Hematopoietic multipotent progenitor cell treated with erythropoietin and hydrocortisone succinate and interleukin-3 and kit ligand, for 6 days (in vitro differentiated cells): ENCODE data around the gene SPATA17.
"Not testable (repeated sequence)": the region's sequence is repeated elsewhere in the genome, so short reads cannot be mapped to it uniquely, and the experiment has no call there.

Experiments
- DNase-seq: peaks from one replicate; pipeline ENCODE4 v3.0.0-alpha.2; 2015

Gene SPATA17, protein sequence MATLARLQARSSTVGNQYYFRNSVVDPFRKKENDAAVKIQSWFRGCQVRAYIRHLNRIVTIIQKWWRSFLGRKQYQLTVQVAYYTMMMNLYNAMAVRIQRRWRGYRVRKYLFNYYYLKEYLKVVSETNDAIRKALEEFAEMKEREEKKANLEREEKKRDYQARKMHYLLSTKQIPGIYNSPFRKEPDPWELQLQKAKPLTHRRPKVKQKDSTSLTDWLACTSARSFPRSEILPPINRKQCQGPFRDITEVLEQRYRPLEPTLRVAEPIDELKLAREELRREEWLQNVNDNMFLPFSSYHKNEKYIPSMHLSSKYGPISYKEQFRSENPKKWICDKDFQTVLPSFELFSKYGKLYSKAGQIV

DNA sequence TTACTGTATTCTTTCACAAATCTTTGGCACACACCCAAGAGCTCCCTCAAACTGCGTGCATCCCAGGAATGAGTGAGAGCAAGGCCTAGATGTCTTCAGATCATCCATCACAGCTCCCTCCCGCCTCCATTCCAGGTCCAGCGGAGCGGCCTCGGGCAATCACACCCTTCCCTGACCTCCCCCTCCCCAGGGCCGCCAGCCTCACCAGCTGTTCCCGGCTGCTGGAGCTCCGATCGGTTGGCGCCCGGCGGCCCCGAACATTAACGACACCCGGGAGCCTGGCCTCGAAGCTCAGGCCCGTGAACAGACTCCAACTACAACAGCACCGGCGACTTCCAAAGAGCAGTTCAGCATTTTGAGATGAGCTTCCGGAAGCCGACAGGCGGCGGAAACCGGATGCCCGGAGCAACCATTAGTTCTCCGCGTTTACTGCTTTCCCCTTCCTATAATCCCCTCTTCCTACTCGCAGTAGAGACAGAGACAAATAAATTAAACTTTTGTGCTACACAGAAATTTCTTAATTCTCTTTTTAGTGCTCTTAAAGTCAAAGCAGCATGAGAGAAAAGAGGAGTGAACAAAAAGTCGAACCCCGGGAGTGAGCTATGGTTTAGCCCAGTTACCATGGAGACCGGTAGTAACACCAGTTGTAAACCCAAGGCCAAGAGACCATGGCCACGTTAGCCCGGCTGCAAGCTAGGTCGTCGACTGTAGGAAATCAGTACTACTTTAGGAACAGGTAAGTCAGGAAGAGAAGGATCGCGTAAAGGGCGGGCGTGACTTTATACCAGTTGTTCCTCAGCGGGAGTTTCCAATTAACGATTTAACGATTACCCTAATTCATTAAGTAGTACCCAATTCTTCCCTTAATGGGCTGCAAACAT lies at the start of gene SPATA17, which contains the start of gene GPATCH2:
SPATA17 (plus strand) TSS at position 634 of the 881 bp plus-strand sequence; CDS start at position 669, 35 bp downstream.
GPATCH2 (minus strand) TSS at position 380 of the 881 bp plus-strand sequence; CDS start at position 261, 119 bp downstream.
- peak; percentile 95 for DNase-seq

DNA sequence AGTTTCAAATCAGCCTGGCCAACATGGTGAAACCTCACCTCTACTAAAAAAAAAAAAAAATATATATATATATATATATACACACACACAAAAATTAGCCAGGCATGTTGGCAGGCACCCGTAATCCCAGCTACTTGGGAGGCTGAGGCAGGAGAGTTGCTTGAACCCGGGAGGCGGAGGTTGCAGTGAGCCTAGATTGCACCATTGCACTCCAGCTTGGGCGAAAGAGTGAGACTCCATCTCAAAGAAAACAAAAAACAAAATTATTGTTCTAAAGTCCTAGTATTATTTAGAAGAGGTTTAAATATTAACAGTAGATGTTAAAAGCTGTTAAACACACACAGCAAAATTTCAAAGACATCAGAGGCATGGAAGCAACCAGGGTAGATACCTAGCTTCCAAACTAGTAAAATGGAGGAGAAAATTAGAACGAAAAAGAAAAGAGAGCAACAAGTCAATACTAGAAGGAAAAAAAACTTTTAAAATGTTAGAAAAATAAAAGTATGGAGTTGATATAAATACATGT lies 46.8 kb upstream of the SPATA17 start:
- not testable (repeated sequence) for DNase-seq

DNA sequence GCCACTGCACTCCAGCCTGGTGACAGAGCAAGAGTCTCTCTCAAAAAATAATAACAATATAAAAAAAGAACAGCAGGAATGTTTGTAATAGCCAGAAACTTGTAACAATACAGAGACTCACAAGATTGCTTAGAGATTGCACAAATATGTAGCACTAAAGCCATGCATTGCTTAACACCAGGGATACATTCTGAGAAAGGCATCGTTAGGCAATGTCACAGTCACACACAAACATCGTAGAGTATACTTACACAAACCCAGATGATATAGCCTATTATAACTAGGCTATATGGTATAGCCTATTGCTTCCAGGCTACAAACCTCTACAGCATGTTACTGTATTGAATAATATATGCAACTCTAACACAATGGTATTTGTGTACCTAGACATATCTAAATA lies 45.6 kb upstream of the SPATA17 start:
- no peak for DNase-seq

DNA sequence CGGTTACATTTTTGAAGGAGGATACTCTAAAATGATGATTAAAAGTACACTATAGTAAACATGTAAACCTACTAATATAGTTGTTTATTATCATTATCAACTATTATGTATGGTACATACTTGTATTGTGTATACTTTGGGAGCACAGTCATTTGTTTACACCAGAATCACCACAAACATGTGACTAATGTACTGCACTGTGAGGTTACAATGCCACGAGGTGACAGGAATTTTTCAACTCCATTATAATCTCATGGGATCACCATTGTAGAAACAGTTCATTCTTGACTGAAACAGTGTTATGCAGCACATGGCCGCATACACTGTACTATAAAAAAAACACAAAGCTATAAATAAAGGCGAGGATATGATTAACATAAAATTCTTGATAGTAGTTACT lies 44.6 kb upstream of the SPATA17 start:
- DNase-seq: no peak

DNA sequence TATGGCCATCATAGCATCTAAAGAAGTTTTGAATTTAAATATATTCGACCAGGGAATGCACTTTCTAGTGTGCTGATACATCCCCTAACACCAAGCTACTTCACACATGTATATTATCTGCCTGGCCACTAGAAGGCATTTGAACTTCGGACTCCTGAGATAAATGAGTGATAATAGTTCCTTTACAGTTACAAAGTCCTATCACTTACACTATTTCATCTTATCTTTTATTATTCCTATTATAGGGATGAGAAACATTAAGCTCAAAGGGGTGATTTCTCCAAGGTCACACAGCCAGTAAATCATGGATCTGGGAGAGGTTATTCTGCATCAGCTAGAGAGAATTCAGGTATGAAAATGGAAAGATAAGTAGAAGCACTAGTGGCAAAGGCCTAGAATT lies 40.5 kb upstream of the SPATA17 start:
- DNase-seq: no peak

DNA sequence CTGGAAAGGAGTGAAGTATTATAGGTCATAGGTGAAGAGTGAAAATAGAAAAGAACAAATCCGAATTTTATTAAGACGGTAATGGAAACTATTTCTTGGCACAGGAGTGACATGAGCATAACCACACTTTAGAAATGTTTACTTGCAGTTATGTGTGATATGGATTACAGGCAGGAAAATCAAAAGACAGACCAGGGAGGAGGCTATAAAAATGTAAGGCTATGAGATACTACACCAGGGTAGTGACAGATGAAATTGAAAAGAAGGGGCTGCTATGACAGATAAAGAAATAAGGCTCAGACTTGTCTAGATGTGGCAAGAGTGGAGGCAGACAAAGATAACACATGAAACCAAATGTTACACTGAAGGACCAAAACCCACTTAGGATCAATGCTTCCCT lies 32.0 kb upstream of the SPATA17 start:
- DNase-seq: peak; percentile 67

DNA sequence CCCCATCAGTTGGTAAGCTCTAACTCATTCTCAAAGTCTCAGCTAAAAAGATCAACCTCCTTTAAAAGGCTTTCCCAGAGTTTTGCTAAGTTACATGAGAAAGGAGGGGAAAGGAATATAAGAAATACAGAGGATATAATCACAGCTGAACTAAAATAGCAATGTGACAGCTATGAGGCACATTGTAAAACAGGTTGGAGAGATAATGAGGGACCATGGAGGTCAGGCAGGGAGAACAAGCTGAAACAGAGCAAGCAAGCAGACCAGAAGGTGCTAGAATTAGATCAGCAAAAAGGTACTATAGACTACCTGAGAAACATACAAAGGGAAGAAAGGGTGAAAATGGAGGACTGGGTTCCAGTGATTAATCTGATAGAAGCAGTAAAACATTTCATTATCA lies 28.8 kb upstream of the SPATA17 start:
- DNase-seq: no peak

DNA sequence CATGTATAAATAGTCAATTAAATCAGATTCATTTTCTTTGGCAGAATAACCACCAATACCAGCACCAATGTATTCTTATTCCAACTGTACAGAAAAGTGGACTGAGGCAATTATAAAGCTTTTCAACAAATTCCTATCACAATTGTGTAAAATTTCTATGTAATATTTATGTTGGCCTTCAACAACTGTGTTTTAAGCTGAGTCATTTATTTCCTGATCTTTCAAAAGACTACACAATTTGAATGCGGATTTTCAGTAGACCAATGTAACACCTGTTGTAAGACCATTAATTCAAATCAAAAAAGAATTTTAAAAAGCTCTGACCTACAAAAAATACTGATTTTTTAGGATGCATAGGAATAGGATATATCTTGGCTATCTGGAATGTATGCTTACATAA lies 25.8 kb upstream of the SPATA17 start:
- no peak for DNase-seq

DNA sequence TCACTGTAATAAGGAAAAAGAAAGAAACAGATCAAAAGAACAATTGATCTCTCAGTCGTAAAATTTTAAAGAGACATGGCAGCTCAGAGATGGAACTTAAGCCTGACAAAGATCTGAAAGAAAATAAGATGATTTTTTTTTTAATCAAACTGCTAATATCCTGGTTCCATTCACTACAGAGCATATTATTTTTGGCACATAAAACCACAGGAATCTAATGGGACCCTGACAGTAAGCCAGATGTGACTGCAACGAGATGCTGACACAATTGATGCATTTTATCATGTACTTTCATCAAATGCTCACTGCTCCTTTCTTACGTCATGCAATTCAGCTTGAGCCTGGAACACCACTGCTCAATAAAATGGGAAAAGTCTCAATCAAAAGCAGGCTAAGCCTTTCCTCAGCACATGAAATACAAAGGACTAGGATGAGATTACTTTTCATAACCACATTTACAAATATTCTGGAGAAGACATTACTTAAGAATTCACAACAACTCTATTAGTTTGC lies 16.9 kb upstream of the SPATA17 start:
- no peak for DNase-seq

DNA sequence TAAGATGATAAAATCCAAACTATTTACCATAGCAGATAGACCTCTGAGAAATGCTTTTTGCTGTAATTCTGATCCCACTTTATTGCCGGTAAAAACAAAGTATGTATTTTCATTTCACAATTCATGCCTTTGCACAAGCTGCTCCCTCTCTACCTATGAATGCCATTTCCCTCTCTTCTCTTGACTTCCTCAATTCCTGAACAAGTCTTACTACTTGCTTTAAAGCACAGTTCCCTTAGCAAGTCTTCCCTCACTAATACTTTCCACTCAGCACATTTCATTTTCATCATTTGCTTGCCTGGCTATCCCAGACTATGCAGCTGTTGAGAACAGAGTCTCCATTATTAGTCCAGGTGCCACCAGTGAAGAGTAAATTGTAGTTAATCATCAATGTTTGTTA lies 14.0 kb upstream of the SPATA17 start:
- no peak for DNase-seq

DNA sequence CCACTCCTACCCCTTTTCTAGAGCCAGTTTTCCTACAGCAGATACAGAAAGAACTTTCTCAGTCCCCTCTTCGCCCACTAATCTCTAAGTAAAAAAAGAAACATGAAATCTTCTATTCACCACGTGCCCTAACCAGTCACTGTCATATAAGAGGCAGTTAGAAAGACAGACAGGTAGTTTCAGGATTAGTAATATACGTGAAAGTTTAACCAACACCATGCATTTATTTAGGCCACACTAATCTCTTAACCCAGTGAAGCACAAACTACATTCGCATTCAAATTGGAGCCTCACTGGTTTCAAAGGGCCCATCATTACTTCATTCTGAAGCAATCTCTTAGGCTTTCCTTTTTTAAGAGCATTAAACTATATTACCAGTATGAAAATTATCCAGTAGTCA lies 10.3 kb upstream of the SPATA17 start:
- no peak for DNase-seq

DNA sequence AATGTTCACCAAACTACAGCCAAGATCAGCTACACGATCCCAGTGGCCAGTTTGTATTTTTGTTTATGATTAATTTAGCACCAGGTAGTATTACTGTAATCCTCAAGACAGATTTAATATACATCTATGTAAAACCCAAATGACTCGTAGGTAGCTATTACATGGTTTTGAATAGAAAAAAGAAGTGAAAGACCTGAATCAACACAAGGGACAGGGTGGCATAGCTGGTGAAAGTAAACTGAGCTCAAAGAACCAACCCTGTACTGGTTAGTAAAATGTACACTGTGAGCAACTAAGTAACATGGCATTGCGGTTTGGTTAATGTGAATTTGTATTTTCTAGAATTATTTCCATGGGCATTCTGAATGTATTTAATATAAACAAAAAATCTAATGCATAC lies 9.1 kb upstream of the SPATA17 start:
- DNase-seq: no peak

DNA sequence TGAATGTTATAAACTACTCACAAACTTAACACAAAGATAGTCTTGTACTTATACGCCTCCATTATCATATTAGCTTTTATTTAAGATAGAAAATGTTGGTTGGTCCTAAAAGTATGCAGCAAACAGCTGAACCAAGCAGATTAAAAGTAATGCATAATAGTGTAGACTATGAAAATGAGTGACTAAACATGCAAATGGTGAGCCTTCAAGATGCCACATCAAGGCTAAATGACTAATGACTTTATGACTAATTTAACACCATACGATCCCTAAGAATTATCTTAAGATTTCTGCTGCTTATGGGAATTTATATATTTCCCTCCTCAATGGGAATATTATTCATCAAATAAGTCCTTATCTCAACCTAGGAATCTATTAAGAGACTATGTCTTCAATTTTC lies 4.8 kb upstream of the SPATA17 start:
- DNase-seq: no peak

DNA sequence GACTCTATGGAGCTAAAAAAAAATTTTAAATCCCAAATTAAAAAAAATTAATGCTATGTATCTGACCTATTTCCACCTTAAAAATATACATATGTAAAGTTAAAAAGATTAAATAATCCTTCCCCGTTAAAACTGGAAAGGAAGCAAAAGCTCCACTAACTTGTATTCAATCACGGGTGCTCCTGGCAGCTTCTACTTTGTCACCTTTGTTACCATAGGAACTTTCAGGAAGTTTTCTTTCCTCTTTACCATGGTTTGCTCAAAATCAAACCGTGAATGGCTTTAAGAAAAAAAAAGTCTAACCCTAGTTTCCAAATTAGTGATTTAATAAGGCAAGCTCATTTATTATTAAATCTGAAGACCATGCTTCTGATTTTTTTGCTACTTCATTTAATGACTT lies 3.7 kb upstream of the SPATA17 start:
- no peak for DNase-seq

DNA sequence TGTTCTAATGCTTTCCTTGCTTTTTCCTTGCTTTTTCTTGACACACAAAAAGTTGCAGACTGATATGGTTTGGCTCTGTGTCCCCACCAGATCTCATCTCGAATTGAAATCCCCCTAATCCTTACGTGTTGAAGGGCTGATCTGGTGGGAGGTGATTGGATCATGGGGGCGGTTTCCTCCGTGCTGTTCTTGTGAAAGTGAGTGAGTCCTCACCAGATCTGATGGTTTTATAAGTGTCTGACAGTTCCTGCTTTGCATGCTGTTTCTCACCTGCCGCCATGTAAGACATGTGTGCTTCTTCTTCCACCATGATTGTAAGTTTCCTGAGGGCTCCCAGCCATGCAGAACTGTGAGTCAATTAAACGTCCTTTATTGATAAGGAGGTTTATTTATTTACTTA lies 11.3 kb downstream of the SPATA17 start:
- DNase-seq: no peak

DNA sequence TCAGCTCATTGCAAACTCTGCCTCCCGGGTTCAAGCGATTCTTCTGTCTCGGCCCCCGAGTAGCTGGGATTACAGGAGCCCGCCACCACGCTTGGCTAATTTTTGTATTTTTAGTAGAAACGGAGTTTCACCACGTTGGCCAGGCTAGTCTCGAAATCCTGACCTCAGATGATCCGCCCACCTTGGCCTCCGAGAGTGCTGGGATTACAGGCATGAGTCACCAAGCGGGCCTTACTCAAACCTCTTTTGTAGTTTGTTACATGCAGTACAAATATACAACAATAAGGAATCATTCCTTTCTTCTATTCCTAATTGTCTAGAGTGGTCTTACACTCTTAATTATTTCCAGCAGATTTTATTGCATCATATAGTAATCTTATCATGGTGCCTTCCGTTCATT lies 16.6 kb downstream of the SPATA17 start:
- DNase-seq: no peak

DNA sequence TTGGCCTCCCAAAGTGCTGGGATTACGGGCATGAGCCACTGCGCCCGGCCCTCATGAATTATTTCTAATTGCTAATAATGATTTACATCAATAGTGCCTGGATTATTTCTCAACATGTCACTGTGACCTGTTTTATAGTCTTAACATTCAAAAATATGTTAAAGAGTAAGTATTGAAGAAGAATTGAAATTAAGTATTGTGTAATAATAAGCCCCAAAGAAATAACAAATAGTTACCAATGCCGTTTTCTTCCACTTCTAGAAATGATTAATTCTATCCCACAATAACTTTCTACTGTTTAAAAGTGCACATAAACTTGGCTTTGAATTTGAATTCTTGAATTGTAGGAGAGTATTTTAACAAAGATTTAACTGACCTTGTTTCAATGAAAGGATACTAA lies 19.5 kb downstream of the SPATA17 start:
- no peak for DNase-seq

DNA sequence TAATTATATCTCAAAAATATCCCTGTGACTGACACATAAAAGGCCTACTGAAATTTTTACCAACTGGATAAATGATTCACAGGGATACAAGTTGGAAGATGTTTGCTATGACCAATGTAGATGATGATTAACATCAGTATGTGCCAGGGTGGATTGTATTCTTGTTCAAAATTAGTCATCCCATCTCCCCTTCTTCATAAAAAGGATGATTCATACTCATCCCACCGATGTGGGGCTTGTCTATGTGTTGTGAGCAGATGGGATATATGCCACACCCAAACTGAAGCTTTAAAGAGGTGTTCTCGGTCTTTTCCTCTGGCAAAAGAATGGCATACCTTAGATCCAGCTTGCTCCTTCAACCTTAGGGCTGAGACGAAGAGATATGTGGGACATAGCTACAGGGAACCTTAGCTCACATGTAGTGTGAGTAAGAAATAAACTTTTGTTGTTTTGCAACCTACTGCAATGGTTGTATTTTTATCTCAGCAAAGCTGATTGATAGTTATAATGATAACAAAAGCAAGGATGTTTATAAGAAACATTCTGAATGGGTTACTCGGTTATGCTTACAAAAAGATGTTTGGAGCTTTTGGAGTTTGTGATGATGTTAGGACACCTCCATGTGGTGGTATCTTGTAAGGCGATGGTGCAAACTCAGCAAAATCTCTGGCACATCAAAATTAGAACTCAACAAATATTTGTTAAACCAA lies 29.4 kb downstream of the SPATA17 start:
- DNase-seq: peak; percentile 14

DNA sequence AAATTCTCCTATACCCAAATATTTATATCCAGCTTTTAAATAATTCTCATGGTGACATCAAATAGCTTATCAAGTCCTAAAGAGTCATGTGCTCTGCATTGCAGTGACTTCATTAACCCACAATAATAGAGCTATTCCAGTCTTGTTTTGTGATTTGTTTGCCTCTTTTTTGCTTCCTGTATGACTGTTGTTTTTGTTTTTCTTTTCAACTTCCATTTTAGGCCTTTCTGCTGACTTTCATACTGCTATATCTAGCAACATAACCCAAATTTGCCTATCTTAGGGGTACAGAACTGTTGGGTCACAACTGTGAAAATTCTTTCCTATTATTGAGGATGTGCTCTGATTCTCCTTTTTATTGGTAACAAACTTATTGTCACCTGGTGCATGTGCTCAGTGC lies 30.3 kb downstream of the SPATA17 start:
- DNase-seq: no peak

DNA sequence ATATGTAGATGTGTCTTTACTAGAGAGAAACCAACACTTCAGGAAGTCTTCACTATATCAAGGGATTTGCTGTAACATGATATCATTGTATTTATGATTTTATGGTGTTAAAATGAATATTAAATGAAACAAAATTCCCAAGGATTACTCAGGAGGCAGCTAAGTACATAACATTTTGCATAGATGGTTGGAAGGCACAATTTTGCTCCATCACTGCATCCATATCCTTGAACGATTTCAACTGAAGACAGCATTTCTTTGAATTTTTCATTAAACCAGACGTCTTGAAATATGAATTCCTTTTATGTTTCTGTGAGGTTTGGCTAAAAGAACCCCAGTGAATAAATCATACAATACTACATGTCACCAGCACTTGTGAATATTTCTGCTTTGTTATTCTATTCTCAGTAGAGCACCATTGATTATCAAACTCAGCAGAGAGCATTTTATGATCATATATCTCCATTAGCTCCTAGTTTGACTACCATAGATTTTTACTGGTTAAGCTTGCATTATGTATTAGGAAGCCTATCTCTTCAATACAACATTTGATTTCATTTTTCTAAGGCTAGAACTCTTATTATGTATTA lies 37.3 kb downstream of the SPATA17 start:
- no peak for DNase-seq

DNA sequence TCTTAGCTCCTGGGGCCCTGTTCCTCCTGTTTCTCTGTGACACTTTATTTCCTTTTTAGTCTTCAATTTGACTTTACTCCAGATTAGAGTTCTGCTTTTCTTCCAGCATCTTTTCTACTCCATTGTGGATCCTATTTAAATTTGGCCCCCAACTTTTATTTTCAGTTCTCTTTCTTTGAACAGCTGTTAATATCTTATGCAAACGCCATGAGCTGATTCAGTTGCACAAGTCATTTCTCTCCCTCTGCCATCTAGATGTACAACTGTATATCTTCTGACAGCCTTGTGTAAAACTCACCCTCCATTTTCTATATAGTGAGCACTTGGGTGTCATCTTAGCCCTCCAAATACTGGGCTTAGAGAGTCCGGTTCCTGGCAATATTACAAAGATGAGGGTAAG lies 42.2 kb downstream of the SPATA17 start:
- no peak for DNase-seq

DNA sequence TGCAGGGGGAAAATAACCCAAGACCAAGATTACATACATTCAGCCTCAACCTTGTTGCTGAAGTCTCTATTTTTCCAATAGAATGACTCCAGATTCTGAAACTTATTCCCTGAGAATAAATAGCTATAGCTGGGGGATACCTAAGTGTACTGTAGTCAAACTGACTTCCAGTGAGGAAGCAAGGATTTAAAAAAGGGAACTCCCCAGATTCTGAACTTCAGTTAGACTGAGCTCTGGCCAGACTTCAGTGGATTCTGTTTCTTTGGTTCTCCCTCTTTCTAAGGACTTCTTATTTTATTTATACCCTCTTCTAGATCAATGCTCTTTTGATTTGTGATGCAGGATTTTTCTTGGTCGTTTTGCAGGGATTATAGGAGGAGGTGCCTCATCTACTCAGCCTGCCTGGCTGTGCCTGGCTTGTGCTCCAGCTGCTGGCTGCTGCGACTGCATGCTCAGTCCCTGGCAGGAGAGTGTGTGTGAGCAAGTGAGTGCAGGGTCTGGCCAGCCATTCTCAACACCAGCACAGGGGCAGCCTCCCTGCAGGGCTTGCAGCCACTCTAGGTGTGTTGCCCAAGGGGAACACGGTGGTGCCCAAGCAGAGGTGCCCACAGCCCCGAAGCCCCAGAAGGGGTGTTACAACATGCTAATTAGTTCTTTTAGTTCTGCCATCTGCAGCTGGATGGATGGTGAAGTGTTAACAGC lies 43.0 kb downstream of the SPATA17 start:
- no peak for DNase-seq
